GM12891 (cell line): ENCODE data around the gene PACSIN2.
"Not testable (repeated sequence)": the region's sequence is repeated elsewhere in the genome, so short reads cannot be mapped to it uniquely, and the experiment has no call there.

ENCODE experiments used
- DNase-seq: peaks from one replicate; pipeline ENCODE4 v3.0.0; 2011; ENCODE audit warnings: low spot score; ENCODE audit not compliant: insufficient read length
- FAIRE-seq: peaks from 2 replicates; lab custom pipeline; 2011; peaks lifted over from hg19 to GRCh38; lab: Jason Lieb, UNC
- PAX5 ChIP-seq: IDR thresholded peaks from 2 replicates; pipeline ENCODE4 v1.6.1; 2011; ENCODE audit warnings: low read length, moderate library complexity, mild to moderate bottlenecking; ENCODE audit not compliant: insufficient read depth, severe bottlenecking
- POLR2A ChIP-seq: IDR thresholded peaks from 2 replicates; pipeline ENCODE4 v1.6.1; 2011; ENCODE audit warnings: low read depth, low read length, control low read depth
- POLR2AphosphoS5 ChIP-seq: IDR thresholded peaks from 2 replicates; pipeline ENCODE4 v1.6.1; 2011; ENCODE audit warnings: low read depth, low read length, control low read depth
- POU2F2 ChIP-seq: IDR thresholded peaks from 2 replicates; pipeline ENCODE4 v1.6.1; 2011; ENCODE audit warnings: low read depth, mild to moderate bottlenecking, control low read depth, low read length, moderate library complexity
- SPI1 ChIP-seq: IDR thresholded peaks from 2 replicates; pipeline ENCODE4 v1.6.1; 2011; ENCODE audit warnings: low read depth, low read length, control low read depth
- TAF1 ChIP-seq: IDR thresholded peaks from 2 replicates; pipeline ENCODE4 v1.6.1; 2011; ENCODE audit warnings: low read depth, low read length, control low read depth

The PACSIN2 gene

GRCh38 chr22:43002202-43002586 is 12.8 kb downstream of the PACSIN2 start:
- TF ChIP-seq POLR2AphosphoS5 (no peak), POLR2A (no peak), PAX5 (no peak), POU2F2 (no peak), SPI1 (no peak), TAF1 (no peak)
- FAIRE-seq (peak; percentile 60), DNase-seq (no peak)

GRCh38 chr22:43001271-43002201 is 13.4 kb downstream of the PACSIN2 start:
- DNase-seq (no peak), FAIRE-seq (peak; percentile 87)
- no peak for TF ChIP-seq SPI1
- TF ChIP-seq POU2F2, result no peak
- no peak for TF ChIP-seq TAF1
- TF ChIP-seq POLR2AphosphoS5, result no peak
- no peak for TF ChIP-seq PAX5
- no peak for TF ChIP-seq POLR2A

GRCh38 chr22:43000441-43001175 is 14.3 kb downstream of the PACSIN2 start:
- FAIRE-seq (peak; percentile 20), DNase-seq (no peak)
- TF ChIP-seq POLR2AphosphoS5, result no peak
- no peak for TF ChIP-seq TAF1
- TF ChIP-seq PAX5, result no peak
- no peak for TF ChIP-seq POLR2A
- TF ChIP-seq SPI1, result 0 out of 2 replicates have a peak, but pooled peaks have one; percentile 4
- no peak for TF ChIP-seq POU2F2

- TF ChIP-seq SPI1 (no peak), POLR2AphosphoS5 (no peak), TAF1 (no peak), POLR2A (no peak), PAX5 (no peak), POU2F2 (no peak)
- FAIRE-seq, result peak; percentile 69
- no peak for DNase-seq
Observed at GRCh38 chr22:42997582-42998090, 17.3 kb downstream of the PACSIN2 start.

- FAIRE-seq, result no peak
- no peak for TF ChIP-seq POLR2AphosphoS5
- no peak for TF ChIP-seq SPI1
- TF ChIP-seq POU2F2, result no peak
- no peak for TF ChIP-seq POLR2A
- TF ChIP-seq PAX5, result no peak
- no peak for TF ChIP-seq TAF1
- no peak for DNase-seq
Observed at GRCh38 chr22:42996646-42997365, 18.1 kb downstream of the PACSIN2 start.

GRCh38 chr22:42995654-42996053 is 19.3 kb downstream of the PACSIN2 start:
- not testable (repeated sequence) for FAIRE-seq, DNase-seq

- TF ChIP-seq POLR2A (no peak), TAF1 (no peak)
- DNase-seq, result no peak
- peak; percentile 93 for FAIRE-seq
Observed at GRCh38 chr22:42994917-42995562, 19.9 kb downstream of the PACSIN2 start.

GRCh38 chr22:42994276-42994916 is 20.6 kb downstream of the PACSIN2 start:
- FAIRE-seq (peak; percentile 5), DNase-seq (no peak)
- TF ChIP-seq POLR2AphosphoS5 (no peak), TAF1 (no peak), POU2F2 (no peak), PAX5 (no peak), SPI1 (no peak), POLR2A (no peak)

- TF ChIP-seq POLR2A (no peak), SPI1 (peak; percentile 20; the same call in 1 of the 2 replicates), PAX5 (no peak)
- DNase-seq (no peak), FAIRE-seq (peak; percentile 9)
Observed at GRCh38 chr22:42993651-42994275, 21.2 kb downstream of the PACSIN2 start.
